GM19351 (cell line): ENCODE results near the gene CFAP68.
A peak's percentile ranks its signal among the peaks of the same experiment; 100 is the strongest.
"Not testable (repeated sequence)": the region's sequence is repeated elsewhere in the genome, so short reads cannot be mapped to it uniquely, and the experiment has no call there.

Experiments
- ATAC-seq: cut with Tn5 transposase; IDR thresholded peaks from one replicate; pipeline ENCODE4 v1.9.1; 2021; ENCODE audit warnings: mild to moderate bottlenecking, moderate library complexity; ENCODE audit not compliant: unreplicated experiment

Gene CFAP68

GRCh38 chr11:111916768-111917167 lies 37.4 kb downstream of the CFAP68 start:
- ATAC-seq: no peak

GRCh38 chr11:111917312-111917711 lies 38.0 kb downstream of the CFAP68 start:
- no peak for ATAC-seq

GRCh38 chr11:111917788-111918187 lies 38.4 kb downstream of the CFAP68 start:
- no peak for ATAC-seq

- no peak for ATAC-seq
Observed at GRCh38 chr11:111918390-111919256, 39.3 kb downstream of the CFAP68 start, which contains the start of gene C11orf52. Gene C11orf52, plus strand, starts transcription at chr11:111918913. Its CDS starts 60 bp downstream, at chr11:111918973.

GRCh38 chr11:111920908-111921307 lies 41.6 kb downstream of the CFAP68 start:
- ATAC-seq: no peak

GRCh38 chr11:111921541-111922230 lies 42.3 kb downstream of the CFAP68 start:
- no peak for ATAC-seq

- ATAC-seq: no peak
Observed at GRCh38 chr11:111922803-111923202, 43.5 kb downstream of the CFAP68 start.

- no peak for ATAC-seq
Observed at GRCh38 chr11:111923351-111923788, 44.0 kb downstream of the CFAP68 start.

- no peak for ATAC-seq
Observed at GRCh38 chr11:111923951-111924350, 44.6 kb downstream of the CFAP68 start.

GRCh38 chr11:111925953-111926352 lies 46.6 kb downstream of the CFAP68 start:
- no peak for ATAC-seq

GRCh38 chr11:111926505-111927391 lies 47.4 kb downstream of the CFAP68 start:
- peak; percentile 91 for ATAC-seq

GRCh38 chr11:111930472-111930871 lies 51.1 kb downstream of the CFAP68 start:
- ATAC-seq: no peak

GRCh38 chr11:111932611-111932950 lies 53.2 kb downstream of the CFAP68 start:
- no peak for ATAC-seq

GRCh38 chr11:111933176-111933575 lies 53.8 kb downstream of the CFAP68 start:
- not testable (repeated sequence) for ATAC-seq

GRCh38 chr11:111933872-111934271 lies 54.5 kb downstream of the CFAP68 start:
- no peak for ATAC-seq

- no peak for ATAC-seq
Observed at GRCh38 chr11:111934306-111934705, 55.0 kb downstream of the CFAP68 start.
